ENCODE results near the gene HNRNPH3.

GRCh38 chr10:68365611-68366010 lies 33.7 kb downstream of the HNRNPH3 start:
- no peak for TF ChIP-seq EZH2phosphoT487 (IDR thresholded peaks at IDR 0.05; ENCODE audit: low read length)
- TF ChIP-seq CTCF (IDR thresholded peaks at IDR 0.05; ENCODE audit: low read length): no peak
